Measurements from ENCODE around the gene AGMO.

DNA sequence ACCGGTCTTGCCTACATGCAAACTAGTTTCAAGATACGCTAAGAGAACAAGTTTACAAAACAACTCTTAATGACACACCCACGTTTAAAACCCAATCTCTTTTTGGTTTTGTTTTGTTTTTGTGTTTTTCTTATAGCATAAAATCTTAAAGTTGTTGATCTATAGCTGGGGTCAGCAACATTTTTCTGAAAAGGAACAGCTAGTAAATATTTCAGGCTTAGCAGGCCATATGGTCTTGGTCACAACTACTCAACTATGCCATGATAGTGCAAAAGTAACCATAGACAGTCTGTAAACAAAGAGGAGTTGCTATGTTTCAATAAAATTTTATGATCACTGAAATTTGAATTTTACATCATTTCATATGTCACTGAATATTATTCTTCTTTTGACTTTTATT lies 327.4 kb downstream of the AGMO start:
- TF ChIP-seq, protein P1, sequence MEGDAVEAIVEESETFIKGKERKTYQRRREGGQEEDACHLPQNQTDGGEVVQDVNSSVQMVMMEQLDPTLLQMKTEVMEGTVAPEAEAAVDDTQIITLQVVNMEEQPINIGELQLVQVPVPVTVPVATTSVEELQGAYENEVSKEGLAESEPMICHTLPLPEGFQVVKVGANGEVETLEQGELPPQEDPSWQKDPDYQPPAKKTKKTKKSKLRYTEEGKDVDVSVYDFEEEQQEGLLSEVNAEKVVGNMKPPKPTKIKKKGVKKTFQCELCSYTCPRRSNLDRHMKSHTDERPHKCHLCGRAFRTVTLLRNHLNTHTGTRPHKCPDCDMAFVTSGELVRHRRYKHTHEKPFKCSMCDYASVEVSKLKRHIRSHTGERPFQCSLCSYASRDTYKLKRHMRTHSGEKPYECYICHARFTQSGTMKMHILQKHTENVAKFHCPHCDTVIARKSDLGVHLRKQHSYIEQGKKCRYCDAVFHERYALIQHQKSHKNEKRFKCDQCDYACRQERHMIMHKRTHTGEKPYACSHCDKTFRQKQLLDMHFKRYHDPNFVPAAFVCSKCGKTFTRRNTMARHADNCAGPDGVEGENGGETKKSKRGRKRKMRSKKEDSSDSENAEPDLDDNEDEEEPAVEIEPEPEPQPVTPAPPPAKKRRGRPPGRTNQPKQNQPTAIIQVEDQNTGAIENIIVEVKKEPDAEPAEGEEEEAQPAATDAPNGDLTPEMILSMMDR (IDR thresholded peaks at IDR 0.05; ENCODE audit: poor library complexity) = no peak
- TF ChIP-seq EZH2 (IDR thresholded peaks at IDR 0.05; ENCODE audit: borderline replicate concordance) = no peak

Measured in hepatocyte (in vitro differentiated cells).